Naive thymus-derived CD4-positive, alpha-beta T cell (primary cell): ENCODE measurements around the gene PCBP3. TPM values are rescaled to one million over a fixed set of nuclear protein-coding genes. Genes with fewer than 3 reads are reported as not detected.

Experiments used
- ATAC-seq: fragments of 150-1000 bp; cut with Tn5 transposase; 2 replicates; pipeline ENCODE4 v1.10.0; 2021; ENCODE audit warnings: mild to moderate bottlenecking, moderate library complexity
- CTCF ChIA-PET: fragments of 350-600 bp; sonication (Branson Sonifier 250); formaldehyde crosslinking; loops from one replicate; lab custom pipeline; 2021; ENCODE audit warnings: antibody characterized with exemption; lab: Charles Lee
- POLR2A ChIA-PET: fragments of 350-600 bp; sonication (Branson Sonifier 250); formaldehyde crosslinking; loops from one replicate; lab custom pipeline; 2021; ENCODE audit warnings: antibody characterized with exemption, inconsistent platforms; lab: Charles Lee
- DNase-seq, 9 donors: peaks; one replicate each; pipeline versions ENCODE4 v3.0.0 to v3.0.0-alpha.2; 2020 to 2022; ENCODE audit warnings: mixed read lengths in 1 of 9
- H3K27ac ChIP-seq: one replicate; pipeline ENCODE4 v1.7.0; 2013; ENCODE audit warnings: mild to moderate bottlenecking, low read depth, low read length, moderate library complexity
- H3K27me3 ChIP-seq, 2 donors: one replicate each; pipeline ENCODE4 v1.7.0; 2013; ENCODE audit warnings: low read length in 2 of 2, mild to moderate bottlenecking in 2 of 2, moderate library complexity in 2 of 2; ENCODE audit not compliant: control insufficient read depth in 2 of 2, insufficient read depth in 2 of 2
- H3K36me3 ChIP-seq, 3 experiments: 1 replicate in 2 of 3; 2 replicates in 1 of 3; pipeline ENCODE4 v1.7.0; 2013; ENCODE audit warnings: low read length in 3 of 3, mild to moderate bottlenecking in 3 of 3, moderate library complexity in 1 of 3; ENCODE audit not compliant: insufficient read depth in 3 of 3, control insufficient read depth in 2 of 3
- H3K4me1 ChIP-seq, 2 donors: one replicate each; pipeline ENCODE4 v1.7.0; 2013; ENCODE audit warnings: low read length in 2 of 2, mild to moderate bottlenecking in 2 of 2, moderate library complexity in 1 of 2; ENCODE audit not compliant: control insufficient read depth in 2 of 2, insufficient read depth in 2 of 2
- H3K4me3 ChIP-seq: 2 replicates; pipeline ENCODE4 v1.7.0; 2013; ENCODE audit warnings: mild to moderate bottlenecking, low read length
- H3K9me3 ChIP-seq, 3 experiments: 1 replicate in 2 of 3; 2 replicates in 1 of 3; pipeline ENCODE4 v1.7.0; 2013; ENCODE audit warnings: low read length in 3 of 3; ENCODE audit not compliant: control insufficient read depth in 2 of 3
- H3K27ac Mint-ChIP-seq, 9 donors: one replicate each; pipeline ENCODE4 v1.8.0; 2020 to 2022; ENCODE audit warnings: mixed read lengths in 9 of 9, mild to moderate bottlenecking in 8 of 9, moderate library complexity in 5 of 9, inconsistent platforms in 2 of 9
- H3K27me3 Mint-ChIP-seq, 5 donors: one replicate each; pipeline ENCODE4 v1.8.0; 2021 to 2022; ENCODE audit warnings: mixed read lengths in 5 of 5, mild to moderate bottlenecking in 1 of 5
- H3K36me3 Mint-ChIP-seq, 5 donors: one replicate each; pipeline ENCODE4 v1.8.0; 2020 to 2022; ENCODE audit warnings: mixed read lengths in 5 of 5, mild to moderate bottlenecking in 3 of 5, inconsistent platforms in 1 of 5
- H3K4me1 Mint-ChIP-seq, 7 donors: one replicate each; pipeline ENCODE4 v1.8.0; 2020 to 2022; ENCODE audit warnings: mixed read lengths in 7 of 7, mild to moderate bottlenecking in 3 of 7, inconsistent platforms in 1 of 7
- H3K4me3 Mint-ChIP-seq, 10 donors: one replicate each; pipeline ENCODE4 v1.8.0; 2020 to 2022; ENCODE audit warnings: mild to moderate bottlenecking in 10 of 10, mixed read lengths in 10 of 10, moderate library complexity in 6 of 10, inconsistent platforms in 2 of 10
- H3K9me3 Mint-ChIP-seq, 11 donors: one replicate each; pipeline ENCODE4 v1.8.0; 2020 to 2022; ENCODE audit warnings: mixed read lengths in 11 of 11, mild to moderate bottlenecking in 4 of 11, inconsistent platforms in 1 of 11, moderate library complexity in 1 of 11
- intact Hi-C, 2 donors: fragments of 100-400 bp; cut with micrococcal nuclease; formaldehyde crosslinking; loops; one replicate each; pipeline ENCODE4 v1.15.1; 2023
- polyA plus RNA-seq, 2 donors: library from polyadenylated mRNA; unstranded; fragments of 300-500 nt; fragmentation: Illumina TruSeq; gene quantifications; one replicate each; pipeline ENCODE4 v1.2.3, GENCODE V29; 2021
- total RNA-seq, 6 experiments: library from RNA in 5 of 6; stranded (reverse) in 5 of 6; gene quantifications; 1 replicate in 5 of 6; 2 replicates in 1 of 6; pipeline ENCODE4 v1.2.3 and lab custom pipeline; 2021 to 2026

PCBP3 gene
- total and polyA plus RNA-seq, 7 experiments from 2014 or later = 1.2 to 5.2 (median 1.6) TPM

- ATAC-seq = no peak
- H3K27ac Mint-ChIP-seq = no peak overlapping the region
- Histone ChIP-seq H3K4me1 (no peaks in the 10 kb centered on the region), H3K4me3 (no peak overlapping the region), H3K27me3 (no peaks in the 10 kb centered on the region), H3K27ac (no peak overlapping the region), H3K36me3 (no peaks in the 10 kb centered on the region), H3K9me3 (no peaks in the 10 kb centered on the region)
- peaks cover 0 to 1% (median 0%) of the 10 kb centered on the region in 11 donors for H3K9me3 Mint-ChIP-seq
- H3K4me3 Mint-ChIP-seq = no peak overlapping the region
- peaks cover 0 to 4% (median 0%) of the 10 kb centered on the region in 5 donors for H3K36me3 Mint-ChIP-seq
- intact Hi-C loops = no loop called here
- ChIA-PET CTCF (interaction anchor here (0.5 kb wide), 1 partner anchor 809 kb away, joined by 3 read pairs; no protein-coding TSS in a partner anchor), POLR2A (no interaction called here)
- peaks cover 0 to 8% (median 0%) of the 10 kb centered on the region in 5 donors for H3K27me3 Mint-ChIP-seq
- H3K4me1 Mint-ChIP-seq = no peaks in the 10 kb centered on the region
- no peak for DNase-seq
Observed at GRCh38 chr21:45945868-45946210, 302.3 kb downstream of the PCBP3 start.

- Histone ChIP-seq H3K27me3 (no peaks in the 10 kb centered on the region), H3K27ac (no peak overlapping the region), H3K4me3 (no peak overlapping the region), H3K9me3 (no peaks in the 10 kb centered on the region), H3K4me1 (no peaks in the 10 kb centered on the region), H3K36me3 (no peaks in the 10 kb centered on the region)
- Mint-ChIP-seq H3K27ac (no peak overlapping the region), H3K4me1 (no peaks in the 10 kb centered on the region), H3K4me3 (no peak overlapping the region), H3K9me3 (peaks cover 0 to 1% (median 0%) of the 10 kb centered on the region in 11 donors), H3K27me3 (peaks cover 0 to 17% (median 0%) of the 10 kb centered on the region in 5 donors), H3K36me3 (no peaks in the 10 kb centered on the region)
- ChIA-PET POLR2A (no interaction called here), CTCF (no interaction called here)
- DNase-seq (no peak), ATAC-seq (no peak)
- intact Hi-C loops = no loop called here
Observed at GRCh38 chr21:45947296-45947695, 303.8 kb downstream of the PCBP3 start.

- Mint-ChIP-seq H3K4me1 (no peaks in the 10 kb centered on the region), H3K9me3 (peaks cover 0 to 3% (median 0%) of the 10 kb centered on the region in 11 donors), H3K27ac (no peak overlapping the region), H3K4me3 (no peak overlapping the region), H3K27me3 (peaks cover 0 to 19% (median 4%) of the 10 kb centered on the region in 5 donors), H3K36me3 (peaks cover 0 to 2% (median 0%) of the 10 kb centered on the region in 5 donors)
- H3K4me3 ChIP-seq = no peak overlapping the region
- DNase-seq = no peak
- intact Hi-C loops = no loop called here
- ATAC-seq = no peak
- POLR2A ChIA-PET = no interaction called here
- H3K27me3 ChIP-seq = no peaks in the 10 kb centered on the region
- no peaks in the 10 kb centered on the region for H3K36me3 ChIP-seq
- H3K27ac ChIP-seq = no peak overlapping the region
- H3K9me3 ChIP-seq = no peaks in the 10 kb centered on the region
- CTCF ChIA-PET = no interaction called here
- no peaks in the 10 kb centered on the region for H3K4me1 ChIP-seq
Observed at GRCh38 chr21:45947716-45948255, 304.3 kb downstream of the PCBP3 start.

GRCh38 chr21:45948576-45949141 is 305.1 kb downstream of the PCBP3 start:
- no peak overlapping the region for H3K4me3 ChIP-seq
- Mint-ChIP-seq H3K4me3 (no peak overlapping the region), H3K4me1 (no peaks in the 10 kb centered on the region), H3K36me3 (peaks cover 0 to 4% (median 0%) of the 10 kb centered on the region in 5 donors), H3K9me3 (peaks cover 0 to 5% (median 0%) of the 10 kb centered on the region in 11 donors), H3K27ac (peak overlapping the region in 2 of 9 donors; percentile 5 to 55), H3K27me3 (peaks cover 3 to 21% (median 8%) of the 10 kb centered on the region in 5 donors)
- H3K9me3 ChIP-seq = no peaks in the 10 kb centered on the region
- CTCF ChIA-PET = no interaction called here
- no peaks in the 10 kb centered on the region for H3K36me3 ChIP-seq
- DNase-seq = no peak
- intact Hi-C loops = no loop called here
- POLR2A ChIA-PET = no interaction called here
- no peaks in the 10 kb centered on the region for H3K4me1 ChIP-seq
- no peaks in the 10 kb centered on the region for H3K27me3 ChIP-seq
- H3K27ac ChIP-seq = no peak overlapping the region
- no peak for ATAC-seq

- ChIA-PET CTCF (no interaction called here), POLR2A (no interaction called here)
- ATAC-seq (no peak), DNase-seq (no peak)
- Histone ChIP-seq H3K9me3 (no peaks in the 10 kb centered on the region), H3K4me1 (no peaks in the 10 kb centered on the region), H3K4me3 (no peak overlapping the region), H3K27ac (no peak overlapping the region), H3K36me3 (no peaks in the 10 kb centered on the region), H3K27me3 (no peaks in the 10 kb centered on the region)
- H3K9me3 Mint-ChIP-seq = peaks cover 0 to 5% (median 0%) of the 10 kb centered on the region in 11 donors
- peaks cover 0 to 4% (median 0%) of the 10 kb centered on the region in 5 donors for H3K36me3 Mint-ChIP-seq
- intact Hi-C loops = no loop called here
- H3K4me1 Mint-ChIP-seq = no peaks in the 10 kb centered on the region
- H3K27ac Mint-ChIP-seq = no peak overlapping the region
- H3K27me3 Mint-ChIP-seq = peaks cover 3 to 21% (median 8%) of the 10 kb centered on the region in 5 donors
- no peak overlapping the region for H3K4me3 Mint-ChIP-seq
Observed at GRCh38 chr21:45949928-45950739, 306.6 kb downstream of the PCBP3 start.

- H3K27ac ChIP-seq = no peak overlapping the region
- ATAC-seq (no peak), DNase-seq (no peak)
- Mint-ChIP-seq H3K4me1 (no peaks in the 10 kb centered on the region), H3K27me3 (peaks cover 3 to 21% (median 8%) of the 10 kb centered on the region in 5 donors), H3K27ac (no peak overlapping the region), H3K4me3 (no peak overlapping the region), H3K9me3 (peaks cover 0 to 5% (median 0%) of the 10 kb centered on the region in 11 donors), H3K36me3 (peaks cover 0 to 4% (median 0%) of the 10 kb centered on the region in 5 donors)
- ChIA-PET POLR2A (no interaction called here), CTCF (no interaction called here)
- H3K9me3 ChIP-seq = no peaks in the 10 kb centered on the region
- H3K27me3 ChIP-seq = no peaks in the 10 kb centered on the region
- H3K36me3 ChIP-seq = no peaks in the 10 kb centered on the region
- intact Hi-C loops = no loop called here
- no peak overlapping the region for H3K4me3 ChIP-seq
- no peaks in the 10 kb centered on the region for H3K4me1 ChIP-seq
Observed at GRCh38 chr21:45950740-45951515, 307.4 kb downstream of the PCBP3 start.
